OCI-LY1 (cell line): Measurements from ENCODE around the gene PCIF1.

Experiments used
- H2AFZ ChIP-seq: fragments of 200-600 bp; sonication (generic), shearing (Covaris generic); 2 replicates; pipeline ENCODE4 v1.6.0; 2014; ENCODE audit warnings: antibody characterized with exemption, mild to moderate bottlenecking, low read length
- H3F3A ChIP-seq: fragments of 200-600 bp; sonication (generic), shearing (Covaris generic); 2 replicates; pipeline ENCODE4 v1.6.0; 2014; ENCODE audit warnings: mild to moderate bottlenecking, antibody characterized with exemption, low read length, moderate library complexity; ENCODE audit not compliant: insufficient read depth
- H3K27ac ChIP-seq: fragments of 200-600 bp; sonication (generic); 2 replicates; pipeline ENCODE4 v1.5.1; 2014; ENCODE audit warnings: low read length, mixed run types, mild to moderate bottlenecking, low read depth; ENCODE audit not compliant: poor library complexity, severe bottlenecking
- H3K27me3 ChIP-seq: fragments of 200-600 bp; sonication (generic); 2 replicates; pipeline ENCODE4 v1.6.0; 2014; ENCODE audit warnings: antibody characterized with exemption, mild to moderate bottlenecking, low read length, moderate library complexity; ENCODE audit not compliant: insufficient read depth
- H3K36me3 ChIP-seq: fragments of 200-600 bp; sonication (generic); 2 replicates; pipeline ENCODE4 v1.6.1; 2014; ENCODE audit warnings: mild to moderate bottlenecking, antibody characterized with exemption, low read length, moderate library complexity, mixed read lengths; ENCODE audit not compliant: insufficient read depth
- H3K4me1 ChIP-seq: fragments of 200-600 bp; sonication (generic); 2 replicates; pipeline ENCODE4 v1.5.1; 2014; ENCODE audit warnings: mild to moderate bottlenecking, low read length, moderate library complexity; ENCODE audit not compliant: insufficient read depth, severe bottlenecking
- H3K4me2 ChIP-seq: fragments of 200-600 bp; sonication (generic), shearing (Covaris generic); 2 replicates; pipeline ENCODE4 v1.6.1; 2014; ENCODE audit warnings: low read length
- H3K4me3 ChIP-seq: fragments of 200-600 bp; sonication (generic); 2 replicates; pipeline ENCODE4 v1.5.1; 2014; ENCODE audit warnings: low read length, low read depth, mild to moderate bottlenecking, mixed read lengths; ENCODE audit not compliant: poor library complexity, severe bottlenecking
- H3K79me2 ChIP-seq: fragments of 200-600 bp; shearing (Covaris generic); 2 replicates; pipeline ENCODE4 v1.6.1; 2016; ENCODE audit warnings: mixed run types, low read length, mixed read lengths; ENCODE audit not compliant: insufficient read depth
- H3K9ac ChIP-seq: fragments of 200-600 bp; sonication (generic), shearing (Covaris generic); 2 replicates; pipeline ENCODE4 v1.6.1; 2014; ENCODE audit warnings: mild to moderate bottlenecking, low read length, mixed read lengths
- H3K9me2 ChIP-seq: fragments of 200-600 bp; sonication (generic), shearing (Covaris generic); 2 replicates; pipeline ENCODE4 v1.6.1; 2014; ENCODE audit warnings: low read depth, mild to moderate bottlenecking, low read length, mixed read lengths
- H3K9me3 ChIP-seq: fragments of 200-600 bp; shearing (Covaris generic); 2 replicates; pipeline ENCODE4 v1.6.1; 2014; ENCODE audit warnings: low read length, mixed read lengths
- H4K20me1 ChIP-seq: fragments of 200-600 bp; sonication (generic), shearing (Covaris generic); 2 replicates; pipeline ENCODE4 v1.6.0; 2016; ENCODE audit warnings: mild to moderate bottlenecking, low read length; ENCODE audit not compliant: insufficient read depth
- CTCF ChIP-seq: fragments of 200-600 bp; sonication (generic), shearing (Covaris generic); IDR thresholded peaks from 2 replicates; pipeline ENCODE4 v1.5.1; 2017; ENCODE audit warnings: mild to moderate bottlenecking, antibody characterized with exemption, low read length, moderate library complexity, mixed read lengths
- EZH2 ChIP-seq: fragments of 200-600 bp; sonication (generic), shearing (Covaris generic); IDR thresholded peaks from 2 replicates; pipeline ENCODE4 v1.8.0; 2017; ENCODE audit warnings: borderline replicate concordance, mixed run types, mild to moderate bottlenecking, antibody characterized with exemption, low read length, moderate library complexity, mixed read lengths

PCIF1 gene

DNA sequence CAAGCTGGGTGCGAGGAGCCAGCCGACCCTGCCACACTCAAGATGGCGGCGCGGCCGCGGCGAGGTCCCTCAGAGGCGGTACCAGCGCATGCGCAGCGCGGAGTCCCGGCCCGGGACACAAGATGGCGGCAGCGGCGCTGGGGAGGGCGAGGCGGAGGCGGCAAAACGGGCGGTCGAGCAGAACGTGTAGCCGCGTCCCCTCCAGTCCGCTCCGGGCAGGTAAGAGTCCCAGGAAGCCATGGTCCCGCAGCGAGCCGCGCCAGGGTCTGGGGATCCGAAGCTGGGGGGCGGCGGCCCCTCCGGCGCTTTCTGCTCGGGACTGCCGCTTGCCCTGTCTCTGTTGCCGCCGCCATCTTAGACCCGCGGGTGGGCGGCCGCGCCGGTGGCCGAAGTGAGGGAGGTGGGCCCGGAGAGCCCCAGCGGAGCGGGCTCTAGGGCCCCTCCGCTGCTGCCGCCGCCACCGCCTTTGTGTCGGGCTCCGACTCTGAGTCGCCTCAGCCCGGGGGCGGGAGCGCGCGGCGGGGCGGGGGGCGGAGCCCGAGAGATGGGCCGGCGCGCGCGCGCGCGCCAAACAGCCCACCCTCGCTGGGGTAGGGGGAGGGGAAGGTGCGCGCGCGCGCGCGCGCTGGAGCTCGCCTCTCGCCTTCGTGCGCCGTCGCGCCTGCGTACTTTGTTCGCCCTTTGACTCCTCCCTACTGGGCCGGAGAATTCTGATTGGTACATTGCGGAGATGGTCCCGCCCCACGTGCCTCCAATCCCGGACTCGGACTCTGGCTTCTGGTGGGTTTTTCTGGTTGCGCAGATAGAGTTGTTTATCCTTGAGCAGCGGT, at the start of gene PCIF1:
Gene PCIF1 (plus strand): TSS at position 98 of the 830 bp plus-strand sequence. CDS start 4,317 bp downstream, outside the sequence.
- H3K27me3 ChIP-seq, result no peaks in the 10 kb centered on the region
- TF ChIP-seq EZH2 (no peak), CTCF (no peak)
- no peaks in the 10 kb centered on the region for H3K9me3 ChIP-seq
- peak within 1 kb of the TSS; percentile 80 for H3K4me2 ChIP-seq
- peaks cover 7% of the 10 kb centered on the region for H3K79me2 ChIP-seq
- H2AFZ ChIP-seq, result no peak within 1 kb of the TSS
- peaks cover 14% of the 10 kb centered on the region for H3K4me1 ChIP-seq
- peaks cover 29% of the 10 kb centered on the region for H3K36me3 ChIP-seq
- peak within 1 kb of the TSS; percentile 93 for H3K9ac ChIP-seq
- peak within 1 kb of the TSS; percentile 67 for H3K27ac ChIP-seq
- H3K9me2 ChIP-seq, result no peaks in the 10 kb centered on the region
- no peaks in the 10 kb centered on the region for H3F3A ChIP-seq
- no peaks in the 10 kb centered on the region for H4K20me1 ChIP-seq
- peak within 1 kb of the TSS; percentile 68 for H3K4me3 ChIP-seq

GRCh38 chr20:45886590-45887345, 47.7 kb upstream of the PCIF1 start:
- Histone ChIP-seq H3F3A (no peaks in the 10 kb centered on the region; the same call in 1 of the 2 replicates), H3K27me3 (no peaks in the 10 kb centered on the region), H2AFZ (no peak overlapping the region), H3K4me1 (peaks cover 23% of the 10 kb centered on the region), H3K79me2 (no peaks in the 10 kb centered on the region), H3K27ac (no peak overlapping the region), H3K4me2 (no peak overlapping the region), H4K20me1 (no peaks in the 10 kb centered on the region), H3K9ac (no peak overlapping the region), H3K9me3 (no peaks in the 10 kb centered on the region), H3K4me3 (no peak overlapping the region), H3K36me3 (peaks cover 47% of the 10 kb centered on the region), H3K9me2 (no peaks in the 10 kb centered on the region)
- TF ChIP-seq CTCF (no peak), EZH2 (no peak)

DNA sequence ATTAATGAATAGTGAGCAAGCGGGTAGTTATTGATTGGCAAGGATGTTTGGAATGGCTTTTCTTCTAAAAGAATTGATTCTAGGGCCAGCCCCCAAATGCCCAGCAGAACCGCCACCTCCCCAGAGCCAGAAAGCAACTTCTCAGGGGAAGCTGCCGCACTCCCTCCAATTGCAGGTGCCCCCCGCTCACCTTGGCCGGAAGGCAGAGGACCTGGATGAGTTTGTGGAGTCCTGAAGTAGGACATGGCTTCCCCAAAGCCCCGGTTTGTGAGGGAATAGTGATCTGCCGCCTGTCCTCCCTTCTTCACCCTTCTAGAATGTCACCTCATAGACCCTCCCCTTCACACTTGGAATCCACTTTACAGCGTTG, 47.2 kb upstream of the PCIF1 start, which contains the start of gene SPATA25:
Gene SPATA25 (minus strand): TSS at position 277 of the 370 bp plus-strand sequence. CDS start 32 bp downstream, at position 245.
- H3K9ac ChIP-seq, result no peak within 1 kb of the TSS
- no peak within 1 kb of the TSS for H3K4me2 ChIP-seq
- H3K4me1 ChIP-seq, result peaks cover 23% of the 10 kb centered on the region
- H3K36me3 ChIP-seq, result peaks cover 43% of the 10 kb centered on the region
- H3K4me3 ChIP-seq, result no peak within 1 kb of the TSS
- no peaks in the 10 kb centered on the region for H4K20me1 ChIP-seq
- no peak within 1 kb of the TSS for H3K27ac ChIP-seq
- no peaks in the 10 kb centered on the region for H3K79me2 ChIP-seq
- H3K9me2 ChIP-seq, result no peaks in the 10 kb centered on the region
- H3K27me3 ChIP-seq, result no peaks in the 10 kb centered on the region
- no peak within 1 kb of the TSS for H2AFZ ChIP-seq
- TF ChIP-seq EZH2 (no peak), CTCF (no peak)
- H3F3A ChIP-seq, result no peaks in the 10 kb centered on the region; the same call in 1 of the 2 replicates
- H3K9me3 ChIP-seq, result no peaks in the 10 kb centered on the region
